GM23248 (cell line): Measurements from ENCODE around the gene RPS24.

Experiments
- EZH2 ChIP-seq: fragments of 200-600 bp; sonication (generic); IDR thresholded peaks from 2 replicates; pipeline ENCODE4 v1.6.1; 2018; ENCODE audit warnings: antibody characterized with exemption, mild to moderate bottlenecking; ENCODE audit not compliant: insufficient read depth, poor library complexity, severe bottlenecking
- EZH2phosphoT487 ChIP-seq: fragments of 200-600 bp; sonication (generic); IDR thresholded peaks from 2 replicates; pipeline ENCODE4 v1.6.1; 2018; ENCODE audit warnings: antibody characterized with exemption, moderate library complexity, mild to moderate bottlenecking, low read depth; ENCODE audit not compliant: insufficient read depth

DNA sequence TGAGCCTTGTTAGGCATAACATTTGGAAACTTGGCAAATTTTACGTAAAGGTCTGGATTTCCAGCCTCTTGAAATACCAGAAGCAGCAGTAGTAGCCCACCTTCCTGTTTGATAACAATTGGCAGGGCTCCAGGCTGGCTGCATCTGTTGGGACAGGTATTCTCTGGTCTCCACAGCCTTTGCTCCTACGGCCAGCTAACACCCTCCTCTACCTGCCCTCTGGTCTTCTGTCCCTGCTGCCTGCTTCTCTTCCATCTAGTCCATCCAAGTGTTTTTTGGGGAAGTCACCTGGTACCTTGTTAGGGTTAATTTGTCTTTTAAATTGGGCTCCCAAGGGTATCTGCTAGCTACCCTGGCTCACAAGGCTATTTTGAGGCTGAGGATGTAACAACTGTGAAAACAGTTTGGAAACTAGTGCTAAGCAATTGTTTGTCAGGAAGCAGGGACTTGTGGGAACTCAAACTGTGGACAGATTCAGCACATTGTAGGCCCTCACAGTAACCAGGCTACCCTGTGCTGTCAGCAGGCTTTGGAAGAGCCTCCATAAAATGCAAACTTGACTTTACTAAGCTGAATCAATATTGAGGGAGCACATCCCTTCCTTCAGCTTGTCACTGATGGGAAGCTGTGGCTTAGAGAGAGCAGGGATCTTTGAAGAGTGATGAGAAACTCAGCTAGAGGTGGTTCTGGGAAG, 8.5 kb downstream of the RPS24 start:
- TF ChIP-seq EZH2phosphoT487 (no peak), EZH2 (no peak)
